Neutrophil (primary cell): ENCODE results near the gene PAQR7.

Source experiments
- H3K27ac ChIP-seq: fragments of 200-600 bp; sonication (generic); 2 replicates; pipeline ENCODE4 v1.5.1; 2016; ENCODE audit warnings: mild to moderate bottlenecking, moderate library complexity
- H3K27me3 ChIP-seq: fragments of 200-600 bp; sonication (generic); 2 replicates; pipeline ENCODE4 v1.6.0; 2016; ENCODE audit warnings: mild to moderate bottlenecking
- H3K36me3 ChIP-seq: fragments of 200-600 bp; sonication (generic); 2 replicates; pipeline ENCODE4 v1.5.1; 2017
- H3K4me1 ChIP-seq, 2 experiments: fragments of 200-600 bp in 1 of 2; sonication (generic) in 1 of 2; 1 replicate in 1 of 2; 2 replicates in 1 of 2; pipeline versions ENCODE4 v1.5.1 to v1.6.1; 2013 to 2016; ENCODE audit warnings: low read depth in 1 of 2, low read length in 1 of 2, mild to moderate bottlenecking in 1 of 2, moderate library complexity in 1 of 2; ENCODE audit not compliant: control insufficient read depth in 1 of 2, insufficient read depth in 1 of 2
- H3K4me3 ChIP-seq, 2 experiments: fragments of 200-600 bp in 1 of 2; sonication (generic) in 1 of 2; 1 replicate in 1 of 2; 2 replicates in 1 of 2; pipeline ENCODE4 v1.5.1; 2013 to 2016; ENCODE audit warnings: low read depth in 1 of 2, low read length in 1 of 2, mild to moderate bottlenecking in 1 of 2, moderate library complexity in 1 of 2
- H3K9me3 ChIP-seq: fragments of 200-600 bp; sonication (generic); 2 replicates; pipeline ENCODE4 v1.5.1; 2016
- CTCF ChIP-seq: fragments of 200-600 bp; sonication (generic); IDR thresholded peaks from 2 replicates; pipeline ENCODE4 v1.5.1; 2016; ENCODE audit warnings: antibody characterized with exemption

The PAQR7 gene

GRCh38 chr1:25899792-25900191 lies 24.3 kb upstream of the PAQR7 start:
- no peak for TF ChIP-seq CTCF
- peaks cover 21% of the 10 kb centered on the region for H3K36me3 ChIP-seq
- H3K4me1 ChIP-seq = peaks cover 11 to 12% of the 10 kb centered on the region in 2 experiments
- H3K4me3 ChIP-seq = no peak overlapping the region
- no peaks in the 10 kb centered on the region for H3K9me3 ChIP-seq
- H3K27me3 ChIP-seq = no peaks in the 10 kb centered on the region
- H3K27ac ChIP-seq = no peak overlapping the region

GRCh38 chr1:25898223-25899015 lies 22.9 kb upstream of the PAQR7 start:
- H3K27ac ChIP-seq = no peak overlapping the region
- H3K27me3 ChIP-seq = no peaks in the 10 kb centered on the region
- TF ChIP-seq CTCF = no peak
- peaks cover 6 to 7% of the 10 kb centered on the region in 2 experiments for H3K4me1 ChIP-seq
- H3K36me3 ChIP-seq = peaks cover 21% of the 10 kb centered on the region
- no peaks in the 10 kb centered on the region for H3K9me3 ChIP-seq
- H3K4me3 ChIP-seq = no peak overlapping the region

GRCh38 chr1:25897754-25898153 lies 22.2 kb upstream of the PAQR7 start:
- Histone ChIP-seq H3K27ac (no peak overlapping the region), H3K36me3 (peaks cover 21% of the 10 kb centered on the region), H3K4me1 (peaks cover 6 to 7% of the 10 kb centered on the region in 2 experiments), H3K27me3 (no peaks in the 10 kb centered on the region), H3K4me3 (no peak overlapping the region), H3K9me3 (no peaks in the 10 kb centered on the region)
- TF ChIP-seq CTCF = no peak

- TF ChIP-seq CTCF = no peak
- H3K4me3 ChIP-seq = no peak overlapping the region
- H3K4me1 ChIP-seq = peaks cover 6 to 7% of the 10 kb centered on the region in 2 experiments
- H3K27me3 ChIP-seq = no peaks in the 10 kb centered on the region
- H3K36me3 ChIP-seq = peaks cover 21% of the 10 kb centered on the region
- no peak overlapping the region for H3K27ac ChIP-seq
- H3K9me3 ChIP-seq = no peaks in the 10 kb centered on the region
Measured at GRCh38 chr1:25896266-25896665, 20.8 kb upstream of the PAQR7 start.

GRCh38 chr1:25895365-25895990 lies 20.0 kb upstream of the PAQR7 start:
- Histone ChIP-seq H3K4me3 (no peak overlapping the region), H3K27me3 (no peaks in the 10 kb centered on the region), H3K9me3 (no peaks in the 10 kb centered on the region), H3K4me1 (peaks cover 6 to 7% of the 10 kb centered on the region in 2 experiments), H3K27ac (no peak overlapping the region), H3K36me3 (peaks cover 21% of the 10 kb centered on the region)
- peak; percentile 97 for TF ChIP-seq CTCF
